ENCODE measurements around the gene BSND.

DNA sequence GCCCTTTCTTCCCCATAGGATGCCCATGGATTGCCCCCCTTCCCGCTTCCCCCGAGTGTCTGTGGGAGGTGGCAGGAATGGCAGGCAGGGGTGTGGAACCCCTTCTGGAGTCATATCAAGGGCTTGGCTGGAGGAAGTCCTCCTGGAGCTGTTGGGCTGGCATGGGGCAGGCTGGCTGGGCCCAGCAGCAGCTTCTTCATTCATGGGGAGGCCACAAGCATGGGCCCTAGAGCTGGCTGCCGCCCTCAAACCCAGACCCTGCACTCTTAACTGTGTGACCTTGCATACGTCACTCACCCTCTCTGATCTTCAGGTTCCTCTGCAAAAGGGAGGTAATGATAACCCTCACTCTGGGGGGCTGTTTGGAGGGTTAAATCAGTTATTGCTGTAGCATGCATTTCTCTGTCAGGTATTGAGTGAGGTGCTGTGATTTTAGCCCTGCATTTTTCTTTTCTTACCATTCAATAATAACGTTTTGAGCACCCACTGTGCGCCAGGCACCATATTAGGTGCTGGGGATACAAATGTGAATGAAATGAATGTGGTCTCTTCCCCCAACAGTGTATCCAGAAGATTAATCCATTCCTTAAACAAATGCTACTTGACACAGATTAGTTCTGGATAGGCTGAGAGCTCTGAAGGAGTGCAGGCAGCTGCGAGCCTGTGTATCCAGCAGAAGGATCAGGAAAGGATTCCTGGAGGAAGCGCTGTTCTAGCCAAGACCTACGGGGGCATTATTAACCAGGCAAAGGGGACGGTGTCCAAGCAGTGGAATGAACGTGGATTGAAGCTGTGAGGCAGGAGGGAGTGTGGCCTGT is 49.9 kb downstream of the BSND start:
- TF ChIP-seq POLR2AphosphoS5 (IDR thresholded peaks at IDR 0.05) (no peak), CTCF (IDR thresholded peaks at IDR 0.05) (no peak), POLR2A (IDR thresholded peaks at IDR 0.05) (no peak), EP300 (IDR thresholded peaks at IDR 0.05) (no peak)
